Esophagus squamous epithelium (tissue), 4 donors: ENCODE measurements around the gene TCIRG1.

Source experiments
- POLR2A ChIP-seq, 4 donors: fragments of 450-650 bp; IDR thresholded peaks; one replicate each; pipeline ENCODE4 v1.6.1; 2017; ENCODE audit warnings: antibody characterized with exemption in 4 of 4, mild to moderate bottlenecking in 4 of 4, moderate library complexity in 3 of 4
- TF ChIP-seq, protein P1 (sequence below), 6 experiments: fragments of 450-650 bp in 4 of 6; fragments of 200-600 bp in 2 of 6; sonication (generic) in 2 of 6; IDR thresholded peaks; one replicate each; pipeline ENCODE4 v1.5.1; 2016 to 2019; ENCODE audit warnings: antibody characterized with exemption in 6 of 6, mild to moderate bottlenecking in 4 of 6, moderate library complexity in 4 of 6

DNA sequence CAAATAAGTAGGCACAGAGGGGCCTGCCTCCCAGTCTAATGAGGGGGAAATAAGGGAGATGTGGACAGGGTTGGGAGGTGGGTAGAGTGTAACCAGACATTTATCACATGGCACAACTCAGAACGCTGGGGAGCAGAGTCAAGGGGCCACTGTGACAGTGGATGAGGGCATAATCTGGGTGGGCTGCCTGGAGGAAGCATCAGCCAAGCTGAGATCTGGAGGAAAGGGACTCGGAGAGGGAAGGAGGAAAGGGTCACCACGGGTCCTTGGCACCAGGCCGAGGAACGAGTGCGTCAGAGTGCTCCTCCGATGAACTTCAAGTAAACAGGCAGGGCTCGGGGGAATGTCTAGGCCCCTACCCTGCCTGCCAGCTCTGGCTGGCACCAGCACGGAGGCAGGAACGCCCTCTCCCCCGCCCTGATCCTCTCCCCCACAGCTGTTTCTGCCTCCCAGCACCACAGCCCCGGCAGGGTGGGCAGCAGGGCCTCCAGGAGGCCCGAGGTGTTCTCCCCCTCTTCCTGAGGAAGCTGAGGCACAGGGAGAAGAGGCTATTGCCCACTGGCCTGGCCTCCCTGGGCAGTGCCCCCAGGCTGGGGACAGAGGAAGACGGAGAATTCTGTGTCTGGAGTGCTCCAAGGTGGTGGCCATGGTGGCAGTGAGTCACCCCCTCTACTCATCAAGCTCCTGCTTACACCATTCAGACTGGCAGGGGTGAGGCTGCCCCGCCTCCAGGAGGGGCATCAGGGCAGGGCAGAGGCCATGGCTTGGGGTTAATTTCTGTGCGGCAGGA lies 24.5 kb upstream of the TCIRG1 start:
- TF ChIP-seq, protein P1, sequence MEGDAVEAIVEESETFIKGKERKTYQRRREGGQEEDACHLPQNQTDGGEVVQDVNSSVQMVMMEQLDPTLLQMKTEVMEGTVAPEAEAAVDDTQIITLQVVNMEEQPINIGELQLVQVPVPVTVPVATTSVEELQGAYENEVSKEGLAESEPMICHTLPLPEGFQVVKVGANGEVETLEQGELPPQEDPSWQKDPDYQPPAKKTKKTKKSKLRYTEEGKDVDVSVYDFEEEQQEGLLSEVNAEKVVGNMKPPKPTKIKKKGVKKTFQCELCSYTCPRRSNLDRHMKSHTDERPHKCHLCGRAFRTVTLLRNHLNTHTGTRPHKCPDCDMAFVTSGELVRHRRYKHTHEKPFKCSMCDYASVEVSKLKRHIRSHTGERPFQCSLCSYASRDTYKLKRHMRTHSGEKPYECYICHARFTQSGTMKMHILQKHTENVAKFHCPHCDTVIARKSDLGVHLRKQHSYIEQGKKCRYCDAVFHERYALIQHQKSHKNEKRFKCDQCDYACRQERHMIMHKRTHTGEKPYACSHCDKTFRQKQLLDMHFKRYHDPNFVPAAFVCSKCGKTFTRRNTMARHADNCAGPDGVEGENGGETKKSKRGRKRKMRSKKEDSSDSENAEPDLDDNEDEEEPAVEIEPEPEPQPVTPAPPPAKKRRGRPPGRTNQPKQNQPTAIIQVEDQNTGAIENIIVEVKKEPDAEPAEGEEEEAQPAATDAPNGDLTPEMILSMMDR (IDR thresholded peaks at IDR 0.05) = no peak
- peak in 1 of 4 donors; percentile 10 for TF ChIP-seq POLR2A (IDR thresholded peaks at IDR 0.05)
